GM13977 (cell line): ENCODE measurements around the gene CTIF.

Experiments used
- DNase-seq: peaks from one replicate; pipeline ENCODE4 v3.0.0; 2012; ENCODE audit warnings: low spot score
- CTCF ChIP-seq: IDR thresholded peaks from 2 replicates; pipeline ENCODE4 v1.5.1; 2012; ENCODE audit warnings: mild to moderate bottlenecking, control low read depth; ENCODE audit not compliant: insufficient read depth; ENCODE audit errors: extremely low read depth, missing control alignments
- in situ Hi-C: fragments of 300-500 bp; cut with MboI; formaldehyde crosslinking; loops from one replicate; pipeline ENCODE4 v1.12.0; 2022; ENCODE audit warnings: low sequenced_read_pairs, low pct_unique_long_range_greater_than_20kb, mixed read lengths, inconsistent platforms; ENCODE audit not compliant: unreplicated experiment

CTIF gene

DNA sequence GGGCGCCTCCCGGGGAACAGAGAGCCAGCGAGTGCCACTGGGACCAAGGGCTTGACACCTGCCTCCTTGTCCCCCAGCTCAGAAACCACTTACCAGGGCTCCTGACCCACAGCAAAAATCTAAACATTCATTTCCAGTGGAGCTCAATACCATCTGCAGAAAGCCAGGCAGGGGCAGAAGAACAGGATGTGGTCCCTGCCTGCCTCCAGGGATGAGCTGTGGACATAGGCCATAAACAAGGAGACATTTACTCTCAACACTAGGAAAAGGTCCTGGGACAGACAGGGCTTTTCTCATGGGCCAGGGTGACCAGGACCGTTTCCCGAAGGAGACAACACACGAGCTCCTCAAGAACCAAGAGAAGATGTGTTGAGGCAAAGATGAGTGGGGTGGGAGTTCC lies 203.0 kb downstream of the CTIF start:
- in situ Hi-C loops: no loop called here
- no peak for DNase-seq

DNA sequence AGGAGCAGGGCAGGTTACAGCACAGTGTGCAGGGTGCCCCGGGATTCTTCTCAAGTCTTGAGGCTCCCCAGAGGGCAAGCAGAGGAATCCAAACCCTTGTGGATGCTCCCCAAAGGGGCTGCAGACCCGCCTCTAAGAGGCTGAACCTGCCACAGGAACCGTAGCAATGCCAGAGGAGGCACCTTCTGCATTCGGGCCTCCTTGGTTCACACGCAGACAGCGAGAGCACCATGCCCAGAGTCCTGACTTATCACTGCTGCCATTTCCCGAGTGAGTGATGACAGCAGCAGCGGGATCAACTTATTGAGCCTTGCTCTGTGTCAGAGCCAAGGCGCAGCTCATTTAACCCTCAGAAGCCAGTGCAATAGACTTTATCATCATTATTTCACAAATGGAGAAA lies 203.5 kb downstream of the CTIF start:
- DNase-seq: no peak
- TF ChIP-seq CTCF: no peak
- in situ Hi-C loops: no loop called here

More for the DNA sequence above, 203.0 kb downstream of the CTIF start:
- no peak for TF ChIP-seq CTCF

DNA sequence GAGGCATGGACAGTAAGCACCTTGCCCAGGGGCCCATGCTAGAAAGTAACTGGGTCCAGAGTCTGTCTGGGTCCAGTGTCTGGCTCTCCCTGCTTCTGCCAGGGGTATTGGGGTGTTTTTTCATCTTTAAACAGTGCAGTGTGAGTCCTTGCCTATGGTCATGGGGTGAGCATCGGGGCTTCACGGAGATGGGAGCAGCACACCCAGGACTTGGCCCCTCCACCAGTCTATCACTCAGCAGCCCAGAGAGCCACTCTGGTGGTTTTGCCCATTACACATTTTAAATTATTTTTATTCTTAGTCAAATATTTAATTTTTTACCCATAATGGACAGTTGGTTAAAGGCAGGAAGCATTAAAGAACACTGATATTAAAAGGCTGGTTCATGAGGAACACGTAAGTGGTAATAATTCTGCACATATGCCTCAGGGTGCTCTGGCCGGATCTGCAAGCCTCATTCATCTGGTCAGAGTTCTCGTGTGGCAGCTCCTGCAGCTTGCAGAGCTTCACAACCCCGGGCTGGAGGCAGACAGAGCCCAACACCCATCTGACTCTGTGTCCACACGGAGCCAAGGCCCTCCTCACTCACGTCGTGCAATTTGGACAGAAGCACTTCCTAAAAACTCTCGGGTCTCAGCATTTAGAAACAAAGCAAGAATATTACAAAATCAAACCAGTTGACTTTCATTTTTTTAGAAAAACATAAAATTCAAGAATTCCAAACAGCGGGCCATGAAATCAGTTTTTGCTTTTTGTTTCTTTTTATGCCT lies 204.1 kb downstream of the CTIF start:
- in situ Hi-C loops: no loop called here
- no peak for DNase-seq

DNA sequence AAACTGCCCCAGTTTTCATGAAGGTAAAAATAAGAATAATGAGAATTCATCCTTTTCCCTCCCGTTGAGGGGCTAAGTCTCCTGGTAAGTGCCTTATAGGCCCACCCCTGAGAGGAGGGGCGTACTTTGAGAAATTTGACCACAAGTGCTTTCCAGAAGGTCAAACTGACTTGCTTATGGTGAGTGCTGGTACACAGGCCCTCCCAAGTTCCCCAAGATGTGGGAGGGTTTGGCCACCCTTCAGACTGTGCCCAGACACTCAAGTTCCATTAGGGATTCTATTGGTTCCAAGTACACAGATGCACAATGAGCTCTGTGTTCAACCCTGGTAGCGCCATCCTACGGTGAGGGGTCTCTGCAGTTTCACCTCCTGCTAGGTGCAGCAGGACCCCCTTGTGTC lies 205.1 kb downstream of the CTIF start:
- in situ Hi-C loops: no loop called here
- DNase-seq: no peak
- no peak for TF ChIP-seq CTCF

More for the DNA sequence above, 204.1 kb downstream of the CTIF start:
- no peak for TF ChIP-seq CTCF

DNA sequence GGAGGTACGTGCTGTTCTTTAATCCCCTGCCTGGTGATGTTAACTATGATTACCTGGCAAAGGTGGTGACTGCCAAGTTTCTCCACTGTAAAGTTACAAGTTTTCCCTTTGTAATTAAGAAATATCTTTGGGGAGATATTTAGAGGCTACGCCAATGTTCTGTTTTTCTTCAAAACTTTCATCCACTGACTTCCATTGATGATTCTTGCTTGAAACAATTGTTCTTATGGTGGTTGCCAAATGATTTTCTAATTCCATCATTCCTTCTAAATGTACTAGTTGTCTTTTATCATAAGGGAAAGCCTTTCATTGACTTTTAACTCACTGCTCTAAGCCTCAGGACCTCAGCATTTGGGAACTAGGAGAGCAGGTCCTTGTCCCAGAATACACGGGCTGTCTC lies 206.5 kb downstream of the CTIF start:
- in situ Hi-C loops: no loop called here
- TF ChIP-seq CTCF: no peak
- DNase-seq: no peak

DNA sequence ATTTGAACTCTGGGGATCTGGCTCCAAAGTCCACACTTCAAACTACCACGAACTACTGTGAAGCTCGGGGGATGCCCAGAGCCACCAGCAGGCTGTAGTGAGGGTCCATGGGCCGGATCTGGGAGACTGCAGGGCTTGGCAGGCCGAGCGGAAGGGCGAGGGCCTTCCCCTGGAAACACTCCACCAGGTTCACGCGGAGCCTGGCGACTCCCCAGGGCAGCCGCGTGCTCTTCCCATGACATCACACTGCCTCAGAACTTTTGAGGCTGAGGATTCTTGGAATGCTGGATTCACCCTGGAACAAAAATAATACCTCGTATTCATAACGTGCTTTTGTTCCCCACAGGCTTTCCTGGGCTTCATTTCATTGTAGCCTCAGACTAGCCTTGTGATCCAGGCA lies 210.9 kb downstream of the CTIF start:
- no peak for DNase-seq
- in situ Hi-C loops: no loop called here
- no peak for TF ChIP-seq CTCF
